A549 (cell line): ENCODE results near the gene ZBTB16. TPM values are rescaled to one million over a fixed set of nuclear protein-coding genes. Genes with fewer than 3 reads are reported as not detected.

Experiments used
- ATAC-seq, 2 experiments: fragments of 200-7000 bp in 1 of 2; fragments of >200 bp in 1 of 2; cut with Nextera tagmentation in 1 of 2; cut with Tn5 transposase in 1 of 2; 3 replicates each; pipeline versions ENCODE4 v1.8.0 to v1.9.1; 2018 to 2020; ENCODE audit warnings: mild to moderate bottlenecking in 1 of 2, moderate library complexity in 1 of 2
- CTCF ChIA-PET: fragments of 300-600 bp; sonication (Branson Sonifier 250); formaldehyde crosslinking; extraction: SDS; loops from one replicate; lab custom pipeline; 2021; ENCODE audit warnings: antibody characterized with exemption, inconsistent platforms; lab: Yijun Ruan, JAX
- POLR2A ChIA-PET: fragments of 350-600 bp; formaldehyde crosslinking; extraction: SDS; loops from one replicate; lab custom pipeline; 2021; ENCODE audit warnings: antibody characterized with exemption, inconsistent platforms; lab: Yijun Ruan, JAX
- DNase-seq, 2 experiments: peaks; one replicate each; pipeline versions ENCODE4 v3.0.0 to v3.0.0-alpha.2; 2011 to 2016; ENCODE audit warnings: low read depth in 1 of 2, low spot score in 1 of 2
- FAIRE-seq: peaks from 2 replicates; lab custom pipeline; 2011; peaks lifted over from hg19 to GRCh38; lab: Jason Lieb, UNC
- H3K27ac ChIP-seq, 2 experiments: fragments of >200 bp; sonication (Bioruptor Twin); formaldehyde crosslinking; 3 replicates each; pipeline ENCODE4 v1.5.1; 2016 to 2017
- H3K4me1 ChIP-seq: fragments of >200 bp; sonication (Bioruptor Twin); formaldehyde crosslinking; 3 replicates; pipeline ENCODE4 v1.6.1; 2016
- H3K4me2 ChIP-seq: fragments of >200 bp; sonication (Bioruptor Twin); formaldehyde crosslinking; 3 replicates; pipeline ENCODE4 v1.6.1; 2016
- H3K4me3 ChIP-seq: fragments of >200 bp; sonication (Bioruptor Twin); formaldehyde crosslinking; 3 replicates; pipeline ENCODE4 v1.5.1; 2016
- H3K9me3 ChIP-seq: fragments of >200 bp; sonication (Bioruptor Twin); formaldehyde crosslinking; 3 replicates; pipeline ENCODE4 v1.6.1; 2016
- ATOH8 ChIP-seq: fragments of 250-450 bp; sonication (Bioruptor Pico); IDR thresholded peaks from 2 replicates; pipeline ENCODE4 v1.5.0; 2020; ENCODE audit warnings: low read depth, mild to moderate bottlenecking, moderate library complexity
- BHLHE40 ChIP-seq: IDR thresholded peaks from 2 replicates; pipeline ENCODE4 v1.6.1; 2012; ENCODE audit warnings: low read depth, low read length, inconsistent platforms
- CBX8 ChIP-seq: fragments of 200-600 bp; sonication (generic); IDR thresholded peaks from 2 replicates; pipeline ENCODE4 v1.6.1; 2016
- CHD2 ChIP-seq: fragments of 150-350 bp; IDR thresholded peaks from 2 replicates; pipeline ENCODE4 v1.6.1; 2014; ENCODE audit warnings: low read length; ENCODE audit not compliant: partially characterized antibody
- CHD4 ChIP-seq: fragments of 200-600 bp; sonication (generic); IDR thresholded peaks from 2 replicates; pipeline ENCODE4 v1.6.1; 2016; ENCODE audit warnings: antibody characterized with exemption, mild to moderate bottlenecking, borderline replicate concordance
- EHMT2 ChIP-seq: fragments of 200-600 bp; sonication (generic); IDR thresholded peaks from 2 replicates; pipeline ENCODE4 v1.6.1; 2016; ENCODE audit warnings: antibody characterized with exemption, low read depth, mild to moderate bottlenecking, moderate library complexity
- FOXS1 ChIP-seq: fragments of 250-450 bp; sonication (Bioruptor Pico); IDR thresholded peaks from 2 replicates; pipeline ENCODE4 v1.5.0; 2020; ENCODE audit warnings: mild to moderate bottlenecking, moderate library complexity
- GATA3 ChIP-seq: IDR thresholded peaks from 2 replicates; pipeline ENCODE4 v1.6.1; 2012; ENCODE audit warnings: borderline replicate concordance
- HES2 ChIP-seq: fragments of >200 bp; sonication (Bioruptor Twin); formaldehyde crosslinking; IDR thresholded peaks from 2 replicates; pipeline ENCODE4 v1.6.1; 2016
- HOXB13 ChIP-seq: fragments of 250-450 bp; sonication (Bioruptor Pico); IDR thresholded peaks from 2 replicates; pipeline ENCODE4 v1.5.0; 2020; ENCODE audit warnings: low read depth, mild to moderate bottlenecking, moderate library complexity
- HOXB5 ChIP-seq: fragments of 250-450 bp; sonication (Bioruptor Pico); IDR thresholded peaks from 2 replicates; pipeline ENCODE4 v1.5.0; 2020; ENCODE audit warnings: mild to moderate bottlenecking, moderate library complexity
- JUN ChIP-seq, 2 experiments: fragments of >200 bp; sonication (Bioruptor Twin); formaldehyde crosslinking; IDR thresholded peaks; 2 replicates in 1 of 2; 3 replicates in 1 of 2; pipeline ENCODE4 v1.6.1; 2016 to 2017
- MAFK ChIP-seq: fragments of 450-650 bp; IDR thresholded peaks from 2 replicates; pipeline ENCODE4 v1.6.1; 2014; ENCODE audit not compliant: partially characterized antibody
- MYC ChIP-seq: IDR thresholded peaks from 2 replicates; pipeline ENCODE4 v1.6.1; 2012; ENCODE audit warnings: mild to moderate bottlenecking, inconsistent platforms, low read length, improper control_type of control experiment, borderline replicate concordance
- RARB ChIP-seq: fragments of 250-450 bp; sonication (Bioruptor Pico); IDR thresholded peaks from 2 replicates; pipeline ENCODE4 v1.8.0; 2021; ENCODE audit warnings: mild to moderate bottlenecking, moderate library complexity
- ZFP36 ChIP-seq: fragments of 450-650 bp; IDR thresholded peaks from 2 replicates; pipeline ENCODE4 v1.6.1; 2014; ENCODE audit warnings: borderline replicate concordance; ENCODE audit not compliant: partially characterized antibody
- ZSCAN20 ChIP-seq: fragments of 250-450 bp; sonication (Bioruptor Pico); IDR thresholded peaks from 2 replicates; pipeline ENCODE4 v1.8.0; 2022; ENCODE audit warnings: mild to moderate bottlenecking, moderate library complexity
- WGBS: methylation state at CpG from one replicate; pipeline ENCODE4 v1.1.6; 2017; ENCODE audit errors: missing lambda C conversion rate; 5-methylcytosine and 5-hydroxymethylcytosine counted together
- polyA plus RNA-seq, 4 experiments: library from polyadenylated mRNA; depleted of rRNA in 3 of 4; stranded (reverse); fragments of >200 nt; fragmentation: RNase III in 1 of 4; extraction: RNeasy Plus Mini Kit Qiagen cat#74134 plus additional on column Dnase treatment in 1 of 4; gene quantifications; 2 replicates in 3 of 4; 3 replicates in 1 of 4; pipeline ENCODE4 v1.2.3, GENCODE V29; 2011 to 2017
- TF ChIP-seq, protein P1 (sequence below): fragments of 250-450 bp; sonication (Bioruptor Pico); IDR thresholded peaks from 2 replicates; pipeline ENCODE4 v1.5.0; 2021; ENCODE audit warnings: mild to moderate bottlenecking, moderate library complexity, borderline replicate concordance
- TF ChIP-seq, protein P2 (sequence below): fragments of >200 bp; sonication (Bioruptor Twin); formaldehyde crosslinking; IDR thresholded peaks from 3 replicates; pipeline ENCODE4 v1.6.1; 2016
- TF ChIP-seq, protein P3 (sequence below): IDR thresholded peaks from 2 replicates; pipeline ENCODE4 v1.6.1; 2012

The ZBTB16 gene
- polyA plus RNA-seq, 2 of the 4 experiments (the other 2 are of a cell fraction) = not detected

- no peak for ATAC-seq
- POLR2A ChIA-PET = no interaction called here
These were observed 48.6 kb upstream of the ZBTB16 start for GRCh38 chr11:114010931-114011330.

DNA sequence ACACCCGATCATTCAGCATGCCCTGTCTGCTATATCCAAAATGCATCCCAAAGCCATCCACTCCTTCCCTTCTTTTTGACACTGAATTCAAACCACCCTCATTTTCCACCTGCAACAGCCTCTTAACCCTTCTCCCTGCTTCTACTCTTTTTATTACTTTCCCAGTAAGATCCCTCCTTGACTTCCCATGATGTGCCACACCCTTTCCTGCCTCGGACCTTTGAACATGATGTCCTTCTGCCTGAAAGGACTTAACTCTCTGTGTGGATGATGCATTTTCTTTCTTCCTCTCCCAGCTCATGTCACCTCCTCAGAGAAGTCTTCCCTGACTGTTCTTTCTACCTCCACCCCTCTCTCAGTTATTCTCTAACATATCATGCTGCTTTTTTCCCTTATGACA is 48.1 kb upstream of the ZBTB16 start:
- POLR2A ChIA-PET = no interaction called here
- DNase-seq (no peak), ATAC-seq (no peak)
- no peak overlapping the region for H3K27ac ChIP-seq
- CTCF ChIA-PET = interaction anchor here (1.4 to 2.0 kb wide), 2 partner anchors 12 to 249 kb away, joined by 3 to 6 read pairs; no protein-coding TSS in a partner anchor
- H3K4me2 ChIP-seq = no peak overlapping the region
- H3K4me1 ChIP-seq = no peaks in the 10 kb centered on the region
- no peak for TF ChIP-seq JUN (IDR thresholded peaks at IDR 0.05)
- no peak for TF ChIP-seq MYC
- TF ChIP-seq EHMT2 = no peak
- TF ChIP-seq, protein P1, sequence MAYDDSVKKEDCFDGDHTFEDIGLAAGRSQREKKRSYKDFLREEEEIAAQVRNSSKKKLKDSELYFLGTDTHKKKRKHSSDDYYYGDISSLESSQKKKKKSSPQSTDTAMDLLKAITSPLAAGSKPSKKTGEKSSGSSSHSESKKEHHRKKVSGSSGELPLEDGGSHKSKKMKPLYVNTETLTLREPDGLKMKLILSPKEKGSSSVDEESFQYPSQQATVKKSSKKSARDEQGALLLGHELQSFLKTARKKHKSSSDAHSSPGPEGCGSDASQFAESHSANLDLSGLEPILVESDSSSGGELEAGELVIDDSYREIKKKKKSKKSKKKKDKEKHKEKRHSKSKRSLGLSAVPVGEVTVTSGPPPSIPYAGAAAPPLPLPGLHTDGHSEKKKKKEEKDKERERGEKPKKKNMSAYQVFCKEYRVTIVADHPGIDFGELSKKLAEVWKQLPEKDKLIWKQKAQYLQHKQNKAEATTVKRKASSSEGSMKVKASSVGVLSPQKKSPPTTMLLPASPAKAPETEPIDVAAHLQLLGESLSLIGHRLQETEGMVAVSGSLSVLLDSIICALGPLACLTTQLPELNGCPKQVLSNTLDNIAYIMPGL = no peak
- TF ChIP-seq HOXB5 (CRISPR knock-in tag) = no peak
- no peak for TF ChIP-seq RARB (CRISPR knock-in tag)
- no peak for TF ChIP-seq ZFP36
- TF ChIP-seq CHD4 = no peak
- no peak for TF ChIP-seq CBX8
- TF ChIP-seq GATA3 = no peak
- no peak for TF ChIP-seq CHD2
- TF ChIP-seq, all 56 proteins: peak for 0
- Histone ChIP-seq H3K4me3 (no peak overlapping the region), H3K9me3 (no peaks in the 10 kb centered on the region)
- 25% methylated on average over 2 of the region's 2 CpGs for WGBS
- FAIRE-seq = no peak

More at GRCh38 chr11:114010931-114011330, 48.6 kb upstream of the ZBTB16 start:
- Histone ChIP-seq H3K4me2 (no peak overlapping the region), H3K4me3 (no peak overlapping the region), H3K9me3 (no peaks in the 10 kb centered on the region), H3K4me1 (no peaks in the 10 kb centered on the region), H3K27ac (no peak overlapping the region)
- FAIRE-seq (no peak), DNase-seq (no peak)
- 39% methylated on average over 4 of the region's 4 CpGs for WGBS
- TF ChIP-seq BHLHE40 = no peak
- no peak for TF ChIP-seq MAFK
- TF ChIP-seq MYC = no peak
- no peak for TF ChIP-seq FOXS1 (CRISPR knock-in tag)
- TF ChIP-seq, protein P2, sequence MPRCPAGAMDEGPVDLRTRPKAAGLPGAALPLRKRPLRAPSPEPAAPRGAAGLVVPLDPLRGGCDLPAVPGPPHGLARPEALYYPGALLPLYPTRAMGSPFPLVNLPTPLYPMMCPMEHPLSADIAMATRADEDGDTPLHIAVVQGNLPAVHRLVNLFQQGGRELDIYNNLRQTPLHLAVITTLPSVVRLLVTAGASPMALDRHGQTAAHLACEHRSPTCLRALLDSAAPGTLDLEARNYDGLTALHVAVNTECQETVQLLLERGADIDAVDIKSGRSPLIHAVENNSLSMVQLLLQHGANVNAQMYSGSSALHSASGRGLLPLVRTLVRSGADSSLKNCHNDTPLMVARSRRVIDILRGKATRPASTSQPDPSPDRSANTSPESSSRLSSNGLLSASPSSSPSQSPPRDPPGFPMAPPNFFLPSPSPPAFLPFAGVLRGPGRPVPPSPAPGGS = no peak
- no peak for TF ChIP-seq HES2
- TF ChIP-seq HOXB5 (CRISPR knock-in tag) = no peak
- TF ChIP-seq, protein P3, sequence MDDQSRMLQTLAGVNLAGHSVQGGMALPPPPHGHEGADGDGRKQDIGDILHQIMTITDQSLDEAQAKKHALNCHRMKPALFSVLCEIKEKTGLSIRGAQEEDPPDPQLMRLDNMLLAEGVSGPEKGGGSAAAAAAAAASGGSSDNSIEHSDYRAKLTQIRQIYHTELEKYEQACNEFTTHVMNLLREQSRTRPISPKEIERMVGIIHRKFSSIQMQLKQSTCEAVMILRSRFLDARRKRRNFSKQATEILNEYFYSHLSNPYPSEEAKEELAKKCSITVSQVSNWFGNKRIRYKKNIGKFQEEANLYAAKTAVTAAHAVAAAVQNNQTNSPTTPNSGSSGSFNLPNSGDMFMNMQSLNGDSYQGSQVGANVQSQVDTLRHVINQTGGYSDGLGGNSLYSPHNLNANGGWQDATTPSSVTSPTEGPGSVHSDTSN = no peak
- no peak for TF ChIP-seq ZSCAN20
- CTCF ChIA-PET = no interaction called here

DNA sequence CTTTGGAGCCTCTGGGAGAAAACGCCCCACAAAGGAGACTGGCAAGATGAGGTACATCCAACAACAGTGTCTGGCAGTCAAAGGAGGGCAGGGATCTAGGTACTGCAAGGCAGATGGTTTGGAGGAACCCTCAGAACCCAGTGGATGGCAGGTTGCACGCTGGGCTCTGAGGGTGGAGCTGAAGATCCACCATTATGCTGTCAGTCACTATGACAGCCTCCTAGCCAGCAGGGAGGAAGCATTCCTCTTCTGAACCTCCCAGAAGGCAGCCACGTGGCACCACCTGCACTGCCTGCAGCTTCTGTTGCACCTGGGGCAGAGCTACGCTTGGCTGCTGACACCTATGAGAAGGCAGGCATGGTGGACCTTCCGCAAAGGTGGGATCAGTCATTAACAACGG is 44.4 kb upstream of the ZBTB16 start:
- DNase-seq (no peak), FAIRE-seq (no peak), ATAC-seq (peak; percentile 28 to 54; a peak in 2 of 6 replicates)
- WGBS = 28% methylated on average over 5 of the region's 6 CpGs
- H3K4me1 ChIP-seq = no peaks in the 10 kb centered on the region
- CTCF ChIA-PET = interaction anchor here (0.8 to 2.0 kb wide), 3 partner anchors 13 to 246 kb away, joined by 4 to 13 read pairs (median 5); no protein-coding TSS in a partner anchor
- no peaks in the 10 kb centered on the region for H3K9me3 ChIP-seq
- POLR2A ChIA-PET = no interaction called here
- no peak overlapping the region for H3K27ac ChIP-seq
- no peak overlapping the region for H3K4me3 ChIP-seq
- no peak overlapping the region for H3K4me2 ChIP-seq
- TF ChIP-seq HOXB13 (CRISPR knock-in tag) (no peak), ATOH8 (no peak)
